Activated T-cell treated with anti-CD3 and anti-CD28 coated beads, Interleukin-2, amount 50 U/mL, for 48 hours (primary cell): ENCODE measurements around the gene KLHL1.

ENCODE experiments used
- DNase-seq, 2 experiments: peaks; one replicate each; pipeline ENCODE4 v3.0.0-alpha.2; 2020

KLHL1 gene

GRCh38 chr13:69676286-69676685, 432.0 kb downstream of the KLHL1 start:
- no peak for DNase-seq

- no peak for DNase-seq
These were observed 448.1 kb downstream of the KLHL1 start for GRCh38 chr13:69660155-69660554.

GRCh38 chr13:69657676-69658075, 450.6 kb downstream of the KLHL1 start:
- no peak for DNase-seq

- DNase-seq: no peak
These were observed 453.9 kb downstream of the KLHL1 start for GRCh38 chr13:69654392-69654791.
